BLaER1 (cell line): ENCODE measurements around the gene MST1.
A peak's percentile ranks its signal among the peaks of the same experiment; 100 is the strongest.

Experiments
- H3K27ac ChIP-seq: shearing (Covaris generic); formaldehyde crosslinking; 2 replicates; pipeline ENCODE4 v1.8.1; 2022
- H3K27me3 ChIP-seq: shearing (Covaris generic); formaldehyde crosslinking; 2 replicates; pipeline ENCODE4 v1.8.1; 2022
- H3K36me3 ChIP-seq: shearing (Covaris generic); formaldehyde crosslinking; 2 replicates; pipeline ENCODE4 v1.8.1; 2022
- H3K4me1 ChIP-seq: shearing (Covaris generic); formaldehyde crosslinking; 2 replicates; pipeline ENCODE4 v1.8.1; 2022
- H3K4me2 ChIP-seq: shearing (Covaris generic); formaldehyde crosslinking; 2 replicates; pipeline ENCODE4 v1.8.1; 2022
- H3K4me3 ChIP-seq: shearing (Covaris generic); formaldehyde crosslinking; 2 replicates; pipeline ENCODE4 v1.8.1; 2022
- H3K9ac ChIP-seq: shearing (Covaris generic); formaldehyde crosslinking; 2 replicates; pipeline ENCODE4 v1.8.1; 2022
- H3K9me3 ChIP-seq: shearing (Covaris generic); formaldehyde crosslinking; 2 replicates; pipeline ENCODE4 v1.8.1; 2022
- H4K20me1 ChIP-seq: shearing (Covaris generic); formaldehyde crosslinking; 2 replicates; pipeline ENCODE4 v1.8.1; 2022
- Cebpa-rat ChIP-seq: shearing (Covaris generic); IDR thresholded peaks from 2 replicates; pipeline ENCODE4 v1.8.1; 2022

The MST1 gene

GRCh38 chr3:49680493-49681231 lies 8.6 kb downstream of the MST1 start:
- Histone ChIP-seq H3K9me3 (no peaks in the 10 kb centered on the region), H3K36me3 (peaks cover 98% of the 10 kb centered on the region), H3K4me1 (peaks cover 11% of the 10 kb centered on the region), H3K27ac (no peak overlapping the region), H3K9ac (no peak overlapping the region), H4K20me1 (peaks cover 47% of the 10 kb centered on the region), H3K27me3 (no peaks in the 10 kb centered on the region), H3K4me2 (no peak overlapping the region), H3K4me3 (no peak overlapping the region)
- TF ChIP-seq Cebpa-rat: no peak

DNA sequence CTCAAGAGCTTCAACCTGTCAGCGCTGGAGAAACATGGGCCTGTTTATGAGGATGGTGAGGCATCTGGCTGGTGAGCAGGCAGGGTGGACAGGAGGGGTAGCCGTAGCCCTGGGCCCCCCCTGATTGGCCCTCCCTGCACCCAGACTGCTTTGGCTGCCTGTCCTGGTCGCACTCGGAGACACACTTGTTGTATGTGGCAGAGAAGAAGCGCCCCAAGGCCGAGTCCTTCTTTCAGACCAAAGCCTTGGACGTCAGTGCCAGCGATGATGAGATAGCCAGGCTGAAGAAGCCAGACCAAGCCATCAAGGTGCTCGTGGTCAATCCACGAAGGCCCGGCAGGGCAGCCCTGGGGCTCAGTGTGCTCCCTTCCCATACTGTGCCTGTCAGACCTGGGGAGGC lies 13.4 kb downstream of the MST1 start:
- Histone ChIP-seq H3K9ac (peak overlapping the region; percentile 89), H3K27me3 (no peaks in the 10 kb centered on the region), H3K4me3 (0 out of 2 replicates have a peak overlapping the region, but pooled peaks have one; percentile 94), H4K20me1 (peaks cover 61% of the 10 kb centered on the region), H3K4me2 (peak overlapping the region; percentile 99), H3K9me3 (no peaks in the 10 kb centered on the region), H3K27ac (0 out of 2 replicates have a peak overlapping the region, but pooled peaks have one; percentile 95), H3K4me1 (peaks cover 46% of the 10 kb centered on the region), H3K36me3 (peaks cover 56% of the 10 kb centered on the region)
- no peak for TF ChIP-seq Cebpa-rat

- TF ChIP-seq Cebpa-rat: no peak
- Histone ChIP-seq H3K27me3 (no peaks in the 10 kb centered on the region), H3K9ac (peak overlapping the region; percentile 89), H4K20me1 (peaks cover 53% of the 10 kb centered on the region; the same call in 1 of the 2 replicates), H3K4me2 (peak overlapping the region; percentile 99), H3K4me1 (peaks cover 50% of the 10 kb centered on the region), H3K4me3 (peak overlapping the region; percentile 94), H3K27ac (peak overlapping the region; percentile 95), H3K9me3 (no peaks in the 10 kb centered on the region), H3K36me3 (peaks cover 42% of the 10 kb centered on the region)
Observed at GRCh38 chr3:49674497-49674983, 14.7 kb downstream of the MST1 start.

- Histone ChIP-seq H3K4me2 (peak within 1 kb of the TSS; percentile 99), H3K36me3 (peaks cover 36% of the 10 kb centered on the region), H3K4me3 (peak within 1 kb of the TSS; percentile 94), H3K9ac (peak within 1 kb of the TSS; percentile 89), H3K27me3 (no peaks in the 10 kb centered on the region), H3K4me1 (peaks cover 56% of the 10 kb centered on the region), H3K9me3 (no peaks in the 10 kb centered on the region), H3K27ac (peak within 1 kb of the TSS; percentile 95), H4K20me1 (peaks cover 48% of the 10 kb centered on the region; the same call in 1 of the 2 replicates)
- no peak for TF ChIP-seq Cebpa-rat
Observed at GRCh38 chr3:49673715-49674496, 15.4 kb downstream of the MST1 start, which contains the start of gene APEH. Gene APEH (plus strand): TSS chr3:49674351. CDS start chr3:49674402, 51 bp downstream.

- H4K20me1 ChIP-seq: peaks cover 42% of the 10 kb centered on the region; the same call in 1 of the 2 replicates
- no peaks in the 10 kb centered on the region for H3K27me3 ChIP-seq
- H3K36me3 ChIP-seq: peaks cover 29% of the 10 kb centered on the region
- TF ChIP-seq Cebpa-rat: no peak
- H3K4me3 ChIP-seq: peak overlapping the region; percentile 94
- peak overlapping the region; percentile 95 for H3K27ac ChIP-seq
- peak overlapping the region; percentile 89 for H3K9ac ChIP-seq
- peaks cover 61% of the 10 kb centered on the region for H3K4me1 ChIP-seq
- H3K9me3 ChIP-seq: no peaks in the 10 kb centered on the region
- H3K4me2 ChIP-seq: peak overlapping the region; percentile 99
Observed at GRCh38 chr3:49673121-49673714, 16.1 kb downstream of the MST1 start.

- Histone ChIP-seq H3K27ac (no peak overlapping the region), H3K9me3 (no peaks in the 10 kb centered on the region), H3K27me3 (no peaks in the 10 kb centered on the region), H4K20me1 (peaks cover 31% of the 10 kb centered on the region; the same call in 1 of the 2 replicates), H3K36me3 (peaks cover 13% of the 10 kb centered on the region), H3K4me1 (peaks cover 62% of the 10 kb centered on the region), H3K4me3 (no peak overlapping the region), H3K9ac (no peak overlapping the region; the same call in 1 of the 2 replicates), H3K4me2 (peak overlapping the region; percentile 99)
- TF ChIP-seq Cebpa-rat: no peak
Observed at GRCh38 chr3:49671291-49672288, 17.7 kb downstream of the MST1 start.

DNA sequence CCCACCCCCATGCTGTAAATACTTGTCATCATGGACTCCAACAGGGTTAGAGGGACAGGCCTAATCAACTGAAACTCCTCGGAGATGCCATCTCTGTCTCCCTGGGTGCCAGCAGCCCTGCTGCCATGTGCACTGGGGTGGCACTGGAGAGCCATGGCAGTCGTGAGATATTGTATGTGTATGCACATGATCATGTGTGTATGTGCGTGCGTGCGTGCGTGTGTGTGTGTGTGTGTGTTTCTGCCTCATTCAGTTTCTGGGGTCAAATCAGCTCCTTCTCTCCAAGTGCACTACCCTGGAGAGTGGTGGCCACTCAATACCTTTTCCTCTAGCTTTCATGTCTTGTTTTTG lies 18.4 kb downstream of the MST1 start:
- Histone ChIP-seq H3K27ac (no peak overlapping the region), H3K4me2 (no peak overlapping the region), H3K4me3 (no peak overlapping the region), H3K36me3 (peaks cover 6% of the 10 kb centered on the region; the same call in 1 of the 2 replicates), H3K9me3 (no peaks in the 10 kb centered on the region), H4K20me1 (peaks cover 24% of the 10 kb centered on the region; the same call in 1 of the 2 replicates), H3K4me1 (peaks cover 55% of the 10 kb centered on the region), H3K9ac (peak overlapping the region; percentile 33; the same call in 1 of the 2 replicates), H3K27me3 (no peaks in the 10 kb centered on the region)
- no peak for TF ChIP-seq Cebpa-rat

DNA sequence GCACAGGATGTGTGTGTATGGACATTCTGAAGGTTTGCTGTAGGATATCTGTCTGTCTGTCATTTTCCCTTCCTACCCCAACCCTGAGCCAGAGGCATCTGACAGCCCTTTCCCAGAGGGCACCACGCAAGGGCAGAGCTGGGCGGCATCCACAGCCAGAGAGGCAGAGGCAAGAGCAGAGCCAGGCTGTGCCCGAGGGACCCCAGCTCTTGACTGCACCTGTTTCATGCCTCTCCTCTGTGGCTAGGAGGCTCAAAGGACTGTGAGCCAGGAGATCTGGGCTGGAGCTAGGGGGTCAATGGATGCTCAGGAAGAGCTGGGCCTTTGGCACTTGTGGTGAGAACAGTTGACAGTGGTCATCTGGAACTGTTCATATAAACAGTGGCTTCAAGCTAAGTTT lies 19.9 kb downstream of the MST1 start:
- no peak overlapping the region for H3K9ac ChIP-seq
- H3K4me2 ChIP-seq: no peak overlapping the region
- H3K4me3 ChIP-seq: no peak overlapping the region

More for the DNA sequence above, 19.9 kb downstream of the MST1 start:
- Histone ChIP-seq H3K9me3 (no peaks in the 10 kb centered on the region), H3K27ac (no peak overlapping the region), H3K36me3 (no peaks in the 10 kb centered on the region), H4K20me1 (peaks cover 13% of the 10 kb centered on the region; the same call in 1 of the 2 replicates), H3K27me3 (no peaks in the 10 kb centered on the region), H3K4me1 (peaks cover 42% of the 10 kb centered on the region)
- TF ChIP-seq Cebpa-rat: no peak
